Lower leg skin (tissue), 4 donors: ENCODE measurements around the gene TMEM135. TPM values are rescaled to one million over a fixed set of nuclear protein-coding genes. Genes with fewer than 3 reads are reported as not detected.

Experiments used
- DNase-seq, 2 donors: peaks; one replicate each; pipeline ENCODE4 v3.0.0-alpha.2; 2019; ENCODE audit warnings: low spot score in 2 of 2
- H3K4me3 ChIP-seq: fragments of 200-600 bp; sonication (generic); 2 replicates; pipeline ENCODE4 v1.5.1; 2017; ENCODE audit warnings: mild to moderate bottlenecking, low read depth; ENCODE audit not compliant: poor library complexity, severe bottlenecking
- CTCF ChIP-seq, 3 donors: fragments of 450-650 bp; IDR thresholded peaks; one replicate each; pipeline ENCODE4 v1.5.1; 2016; ENCODE audit warnings: antibody characterized with exemption in 3 of 3, mild to moderate bottlenecking in 3 of 3, moderate library complexity in 2 of 3
- POLR2A ChIP-seq, 2 donors: fragments of 450-650 bp; IDR thresholded peaks; one replicate each; pipeline ENCODE4 v1.6.1; 2016 to 2017; ENCODE audit warnings: antibody characterized with exemption in 2 of 2, mild to moderate bottlenecking in 1 of 2, moderate library complexity in 1 of 2
- WGBS, 2 donors: methylation state at CpG; one replicate each; pipeline ENCODE4 v1.1.5; 2018; 5-methylcytosine and 5-hydroxymethylcytosine counted together
- intact Hi-C: fragments of 100-400 bp; cut with DNase I; formaldehyde crosslinking; loops from one replicate; pipeline ENCODE4 v1.15.0; 2023; ENCODE audit warnings: low total_unique reads
- total RNA-seq, 4 donors: library from RNA; depleted of rRNA; stranded (reverse); fragments of >200 nt; gene quantifications; one replicate each; pipeline ENCODE4 v1.1.0, GENCODE V29; 2016

TMEM135 gene
- total RNA-seq, 4 donors from 2014 or later, result 6.2 to 14.2 (median 10.3) TPM

GRCh38 chr11:87338046-87338639, 300.4 kb downstream of the TMEM135 start:
- TF ChIP-seq CTCF (IDR thresholded peaks at IDR 0.05), result no peak
- TF ChIP-seq POLR2A (IDR thresholded peaks at IDR 0.05), result no peak
- no peak overlapping the region for H3K4me3 ChIP-seq
- 87 to 91% methylated on average over 3 of the region's 3 CpGs for WGBS, 2 donors
- intact Hi-C loops, result no loop called here
- no peak for DNase-seq

GRCh38 chr11:87339416-87339815, 301.7 kb downstream of the TMEM135 start:
- DNase-seq, result no peak
- intact Hi-C loops, result no loop called here
- H3K4me3 ChIP-seq, result no peak overlapping the region
- 88 to 92% methylated on average over 5 of the region's 5 CpGs for WGBS, 2 donors
- no peak for TF ChIP-seq CTCF (IDR thresholded peaks at IDR 0.05)
- TF ChIP-seq POLR2A (IDR thresholded peaks at IDR 0.05), result no peak

GRCh38 chr11:87347441-87347840, 309.7 kb downstream of the TMEM135 start:
- DNase-seq, result no peak
- intact Hi-C loops, result no loop called here
- TF ChIP-seq CTCF (IDR thresholded peaks at IDR 0.05), result no peak
- H3K4me3 ChIP-seq, result no peak overlapping the region
- 77 to 80% methylated on average over 2 of the region's 2 CpGs for WGBS, 2 donors

GRCh38 chr11:87347854-87348253, 310.1 kb downstream of the TMEM135 start:
- no peak overlapping the region for H3K4me3 ChIP-seq
- no peak for DNase-seq
- TF ChIP-seq CTCF (IDR thresholded peaks at IDR 0.05) (no peak), POLR2A (IDR thresholded peaks at IDR 0.05) (no peak)
- intact Hi-C loops, result no loop called here

- DNase-seq, result no peak
- TF ChIP-seq POLR2A (IDR thresholded peaks at IDR 0.05) (no peak), CTCF (IDR thresholded peaks at IDR 0.05) (no peak)
- H3K4me3 ChIP-seq, result no peak overlapping the region
- 68 to 71% methylated on average over 2 of the region's 2 CpGs for WGBS, 2 donors
- intact Hi-C loops, result loop anchor here (2.0 kb wide), 1 partner anchor 69 kb away; no protein-coding TSS in a partner anchor
These were observed 313.9 kb downstream of the TMEM135 start for GRCh38 chr11:87351676-87352075.
